ENCODE measurements around the gene PPP1R26. TPM values are rescaled to one million over a fixed set of nuclear protein-coding genes. Genes with fewer than 3 reads are reported as not detected.

PPP1R26 gene
- total and polyA plus RNA-seq, 2 experiments from 2014 or later: 10.7 to 49.8 TPM

DNA sequence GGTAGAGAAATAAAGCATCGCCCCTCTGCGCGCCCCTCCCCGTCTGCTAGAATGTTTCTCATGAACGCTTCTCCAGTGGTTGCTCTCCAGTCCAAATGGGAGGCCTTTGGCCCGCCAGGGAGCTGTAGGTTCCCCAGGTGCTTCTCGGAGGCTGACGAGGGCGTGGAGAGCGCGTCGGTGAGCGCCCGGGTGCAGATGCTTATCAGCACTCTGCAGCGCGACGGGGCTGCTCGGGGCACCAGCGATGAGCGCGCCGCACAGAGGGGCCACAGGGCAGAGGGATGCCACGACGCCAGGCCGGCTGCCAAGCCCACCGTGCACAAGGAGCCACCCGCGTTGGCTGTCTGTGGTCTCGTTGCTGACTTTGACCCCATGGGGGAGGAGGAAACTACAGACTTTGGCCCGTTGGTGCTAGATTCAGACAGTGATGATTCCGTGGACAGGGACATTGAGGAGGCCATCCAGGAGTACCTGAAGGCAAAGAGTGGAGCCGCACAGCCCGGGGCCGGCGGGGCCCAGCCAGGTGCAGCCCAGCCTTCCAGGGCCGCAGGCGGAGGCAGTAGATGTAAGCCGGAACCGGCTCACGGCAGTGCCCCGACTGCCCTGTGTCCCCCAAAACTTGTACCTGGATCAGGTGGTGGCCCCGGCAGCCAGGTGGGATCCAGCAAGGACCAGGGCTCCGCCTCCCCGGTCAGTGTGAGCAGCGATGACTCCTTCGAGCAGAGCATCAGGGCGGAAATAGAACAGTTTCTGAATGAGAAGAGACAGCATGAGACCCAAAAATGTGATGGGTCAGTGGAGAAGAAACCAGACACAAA, 5.1 kb downstream of the PPP1R26 start:
- H3K27ac Mint-ChIP-seq: no peak overlapping the region
- Histone ChIP-seq H3K36me3 (ENCODE audit: insufficient read depth) (peaks cover 7% of the 10 kb centered on the region; the same call in 1 of the 2 replicates), H3K27me3 (ENCODE audit: insufficient read depth) (no peaks in the 10 kb centered on the region), H3K27ac (ENCODE audit: low read depth) (no peak overlapping the region), H3K79me2 (replicated peaks; ENCODE audit: insufficient read depth) (peaks cover 24% of the 10 kb centered on the region), H3K9me2 (ENCODE audit: insufficient read depth) (no peaks in the 10 kb centered on the region), H3F3A (replicated peaks; ENCODE audit: low read depth) (no peaks in the 10 kb centered on the region), H4K20me1 (replicated peaks; ENCODE audit: insufficient read depth) (peaks cover 11% of the 10 kb centered on the region; the same call in 1 of the 2 replicates), H3K4me2 (no peak overlapping the region), H3K4me1 (ENCODE audit: insufficient read depth) (peaks cover 10% of the 10 kb centered on the region), H2AFZ (no peak overlapping the region), H3K4me3 (no peak overlapping the region)
- DNase-seq (ENCODE audit: low spot score): no peak
- no peaks in the 10 kb centered on the region for H3K9me3 Mint-ChIP-seq
- peaks cover 44% of the 10 kb centered on the region for H3K36me3 Mint-ChIP-seq (ENCODE audit: low read depth)
- no peak for ATAC-seq
- H3K4me1 Mint-ChIP-seq: peaks cover 6% of the 10 kb centered on the region
- TF ChIP-seq EZH2 (IDR thresholded peaks at IDR 0.05; ENCODE audit: low read depth, unreplicated experiment) (no peak), NANOG (IDR thresholded peaks at IDR 0.05; ENCODE audit: borderline replicate concordance) (no peak), EZH2phosphoT487 (IDR thresholded peaks at IDR 0.05; ENCODE audit: unreplicated experiment) (no peak), STAT1 (IDR thresholded peaks at IDR 0.05; ENCODE audit: unreplicated experiment) (no peak)
- TF ChIP-seq, protein P1, sequence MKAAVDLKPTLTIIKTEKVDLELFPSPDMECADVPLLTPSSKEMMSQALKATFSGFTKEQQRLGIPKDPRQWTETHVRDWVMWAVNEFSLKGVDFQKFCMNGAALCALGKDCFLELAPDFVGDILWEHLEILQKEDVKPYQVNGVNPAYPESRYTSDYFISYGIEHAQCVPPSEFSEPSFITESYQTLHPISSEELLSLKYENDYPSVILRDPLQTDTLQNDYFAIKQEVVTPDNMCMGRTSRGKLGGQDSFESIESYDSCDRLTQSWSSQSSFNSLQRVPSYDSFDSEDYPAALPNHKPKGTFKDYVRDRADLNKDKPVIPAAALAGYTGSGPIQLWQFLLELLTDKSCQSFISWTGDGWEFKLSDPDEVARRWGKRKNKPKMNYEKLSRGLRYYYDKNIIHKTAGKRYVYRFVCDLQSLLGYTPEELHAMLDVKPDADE (IDR thresholded peaks at IDR 0.05): no peak
- TF ChIP-seq, protein P2, sequence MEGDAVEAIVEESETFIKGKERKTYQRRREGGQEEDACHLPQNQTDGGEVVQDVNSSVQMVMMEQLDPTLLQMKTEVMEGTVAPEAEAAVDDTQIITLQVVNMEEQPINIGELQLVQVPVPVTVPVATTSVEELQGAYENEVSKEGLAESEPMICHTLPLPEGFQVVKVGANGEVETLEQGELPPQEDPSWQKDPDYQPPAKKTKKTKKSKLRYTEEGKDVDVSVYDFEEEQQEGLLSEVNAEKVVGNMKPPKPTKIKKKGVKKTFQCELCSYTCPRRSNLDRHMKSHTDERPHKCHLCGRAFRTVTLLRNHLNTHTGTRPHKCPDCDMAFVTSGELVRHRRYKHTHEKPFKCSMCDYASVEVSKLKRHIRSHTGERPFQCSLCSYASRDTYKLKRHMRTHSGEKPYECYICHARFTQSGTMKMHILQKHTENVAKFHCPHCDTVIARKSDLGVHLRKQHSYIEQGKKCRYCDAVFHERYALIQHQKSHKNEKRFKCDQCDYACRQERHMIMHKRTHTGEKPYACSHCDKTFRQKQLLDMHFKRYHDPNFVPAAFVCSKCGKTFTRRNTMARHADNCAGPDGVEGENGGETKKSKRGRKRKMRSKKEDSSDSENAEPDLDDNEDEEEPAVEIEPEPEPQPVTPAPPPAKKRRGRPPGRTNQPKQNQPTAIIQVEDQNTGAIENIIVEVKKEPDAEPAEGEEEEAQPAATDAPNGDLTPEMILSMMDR (conservative IDR thresholded peaks at IDR 0.05; ENCODE audit: low read depth in 2 of 2): no peak
- H3K27me3 Mint-ChIP-seq (ENCODE audit: insufficient read depth, low read depth, poor library complexity): no peaks in the 10 kb centered on the region
- no peak overlapping the region for H3K4me3 Mint-ChIP-seq

DNA sequence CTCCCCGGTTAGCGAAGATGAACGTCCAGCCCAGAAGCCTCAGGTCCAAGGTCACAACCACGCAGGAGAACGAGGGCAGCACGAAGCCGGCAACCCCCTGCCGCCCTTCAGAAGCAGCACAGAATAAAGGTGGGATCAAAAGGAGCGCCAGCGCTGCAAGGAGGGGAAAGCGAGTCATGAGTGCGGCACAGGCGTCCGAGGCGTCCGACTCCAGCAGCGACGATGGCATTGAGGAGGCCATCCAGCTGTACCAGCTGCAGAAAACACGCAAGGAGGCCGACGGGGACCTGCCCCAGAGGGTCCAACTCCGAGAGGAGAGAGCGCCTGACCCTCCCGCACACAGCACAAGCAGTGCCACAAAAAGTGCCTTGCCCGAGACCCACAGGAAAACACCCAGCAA, 5.8 kb downstream of the PPP1R26 start:
- Mint-ChIP-seq H3K4me3 (no peak overlapping the region; the same call in 2 of the 3 replicates), H3K4me1 (peaks cover 6% of the 10 kb centered on the region), H3K36me3 (ENCODE audit: low read depth) (peaks cover 44% of the 10 kb centered on the region), H3K27ac (no peak overlapping the region), H3K27me3 (ENCODE audit: insufficient read depth, low read depth, poor library complexity) (no peaks in the 10 kb centered on the region), H3K9me3 (no peaks in the 10 kb centered on the region)
- no peak overlapping the region for H3K4me2 ChIP-seq
- no peak overlapping the region for H2AFZ ChIP-seq
- no peaks in the 10 kb centered on the region for H3K27me3 ChIP-seq (ENCODE audit: insufficient read depth)
- no peaks in the 10 kb centered on the region for H3K9me2 ChIP-seq (ENCODE audit: insufficient read depth)
- peaks cover 10% of the 10 kb centered on the region for H3K4me1 ChIP-seq (ENCODE audit: insufficient read depth)
- no peaks in the 10 kb centered on the region for H3F3A ChIP-seq (replicated peaks; ENCODE audit: low read depth)
- ATAC-seq: no peak
- H3K27ac ChIP-seq (ENCODE audit: low read depth): no peak overlapping the region
- H3K4me3 ChIP-seq: no peak overlapping the region
- H3K79me2 ChIP-seq (replicated peaks; ENCODE audit: insufficient read depth): peaks cover 24% of the 10 kb centered on the region
- H3K36me3 ChIP-seq (ENCODE audit: insufficient read depth): peaks cover 7% of the 10 kb centered on the region; the same call in 1 of the 2 replicates
- no peak for DNase-seq (ENCODE audit: low spot score)
- H4K20me1 ChIP-seq (replicated peaks; ENCODE audit: insufficient read depth): peaks cover 11% of the 10 kb centered on the region; the same call in 1 of the 2 replicates
- TF ChIP-seq NANOG (IDR thresholded peaks at IDR 0.05; ENCODE audit: borderline replicate concordance): no peak
- TF ChIP-seq, protein P3, sequence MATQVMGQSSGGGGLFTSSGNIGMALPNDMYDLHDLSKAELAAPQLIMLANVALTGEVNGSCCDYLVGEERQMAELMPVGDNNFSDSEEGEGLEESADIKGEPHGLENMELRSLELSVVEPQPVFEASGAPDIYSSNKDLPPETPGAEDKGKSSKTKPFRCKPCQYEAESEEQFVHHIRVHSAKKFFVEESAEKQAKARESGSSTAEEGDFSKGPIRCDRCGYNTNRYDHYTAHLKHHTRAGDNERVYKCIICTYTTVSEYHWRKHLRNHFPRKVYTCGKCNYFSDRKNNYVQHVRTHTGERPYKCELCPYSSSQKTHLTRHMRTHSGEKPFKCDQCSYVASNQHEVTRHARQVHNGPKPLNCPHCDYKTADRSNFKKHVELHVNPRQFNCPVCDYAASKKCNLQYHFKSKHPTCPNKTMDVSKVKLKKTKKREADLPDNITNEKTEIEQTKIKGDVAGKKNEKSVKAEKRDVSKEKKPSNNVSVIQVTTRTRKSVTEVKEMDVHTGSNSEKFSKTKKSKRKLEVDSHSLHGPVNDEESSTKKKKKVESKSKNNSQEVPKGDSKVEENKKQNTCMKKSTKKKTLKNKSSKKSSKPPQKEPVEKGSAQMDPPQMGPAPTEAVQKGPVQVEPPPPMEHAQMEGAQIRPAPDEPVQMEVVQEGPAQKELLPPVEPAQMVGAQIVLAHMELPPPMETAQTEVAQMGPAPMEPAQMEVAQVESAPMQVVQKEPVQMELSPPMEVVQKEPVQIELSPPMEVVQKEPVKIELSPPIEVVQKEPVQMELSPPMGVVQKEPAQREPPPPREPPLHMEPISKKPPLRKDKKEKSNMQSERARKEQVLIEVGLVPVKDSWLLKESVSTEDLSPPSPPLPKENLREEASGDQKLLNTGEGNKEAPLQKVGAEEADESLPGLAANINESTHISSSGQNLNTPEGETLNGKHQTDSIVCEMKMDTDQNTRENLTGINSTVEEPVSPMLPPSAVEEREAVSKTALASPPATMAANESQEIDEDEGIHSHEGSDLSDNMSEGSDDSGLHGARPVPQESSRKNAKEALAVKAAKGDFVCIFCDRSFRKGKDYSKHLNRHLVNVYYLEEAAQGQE (IDR thresholded peaks at IDR 0.05; ENCODE audit: unreplicated experiment): no peak
- no peak for TF ChIP-seq EZH2 (IDR thresholded peaks at IDR 0.05; ENCODE audit: low read depth, unreplicated experiment)
- TF ChIP-seq, protein P2 (conservative IDR thresholded peaks at IDR 0.05; ENCODE audit: low read depth in 2 of 2): no peak
- no peak for TF ChIP-seq POLR2AphosphoS5 (IDR thresholded peaks at IDR 0.05; ENCODE audit: low read depth)
- TF ChIP-seq ZNF114 (CRISPR knock-in tag; IDR thresholded peaks at IDR 0.05): no peak
- no peak for TF ChIP-seq JUNB (IDR thresholded peaks at IDR 0.05; ENCODE audit: unreplicated experiment)

Data from GM23338 (cell line).